DND-41 (cell line): ENCODE data around the gene IL1B.
"Not testable (repeated sequence)": the region's sequence is repeated elsewhere in the genome, so short reads cannot be mapped to it uniquely, and the experiment has no call there.

Source experiments
- ATAC-seq: fragments of 200-7000 bp; cut with Tn5 transposase; 3 replicates; pipeline ENCODE4 v1.9.1; 2021; ENCODE audit warnings: low read depth; ENCODE audit not compliant: insufficient read depth
- DNase-seq: peaks from one replicate; pipeline ENCODE4 v3.0.0-alpha.2; 2020
- H2AFZ ChIP-seq: 2 replicates; pipeline ENCODE4 v1.6.0; 2012; ENCODE audit warnings: low read depth, low read length
- H3K27ac ChIP-seq: 2 replicates; pipeline ENCODE4 v1.5.1; 2012; ENCODE audit warnings: low read length, inconsistent platforms
- H3K27me3 ChIP-seq: fragments of 200-600 bp; sonication (generic); 2 replicates; pipeline ENCODE4 v1.6.0; 2012; ENCODE audit warnings: low read length, mild to moderate bottlenecking, inconsistent platforms; ENCODE audit not compliant: insufficient read depth, poor library complexity
- H3K36me3 ChIP-seq: 2 replicates; pipeline ENCODE4 v1.5.1; 2012; ENCODE audit warnings: low read length, inconsistent platforms; ENCODE audit not compliant: insufficient read depth
- H3K4me1 ChIP-seq: 2 replicates; pipeline ENCODE4 v1.5.1; 2012; ENCODE audit warnings: mild to moderate bottlenecking, low read length; ENCODE audit not compliant: insufficient read depth
- H3K4me2 ChIP-seq: 2 replicates; pipeline ENCODE4 v1.6.0; 2012; ENCODE audit warnings: mild to moderate bottlenecking, moderate library complexity, low read length, inconsistent platforms; ENCODE audit not compliant: insufficient read depth
- H3K4me3 ChIP-seq, 2 experiments: fragments of 200-600 bp in 1 of 2; shearing (Covaris generic) in 1 of 2; 2 replicates each; pipeline ENCODE4 v1.5.1; 2012 to 2016; ENCODE audit warnings: inconsistent platforms in 2 of 2, low read length in 2 of 2, mild to moderate bottlenecking in 2 of 2, low read depth in 1 of 2, moderate library complexity in 1 of 2
- H3K79me2 ChIP-seq: 2 replicates; pipeline ENCODE4 v1.6.0; 2012; ENCODE audit warnings: low read length, inconsistent platforms; ENCODE audit not compliant: insufficient read depth
- H3K9ac ChIP-seq: 2 replicates; pipeline ENCODE4 v1.6.0; 2012; ENCODE audit warnings: low read depth, mild to moderate bottlenecking, inconsistent platforms, low read length, moderate library complexity
- H3K9me3 ChIP-seq: 2 replicates; pipeline ENCODE4 v1.5.1; 2012; ENCODE audit warnings: low read length, moderate library complexity, mild to moderate bottlenecking, inconsistent platforms; ENCODE audit not compliant: insufficient read depth, severe bottlenecking
- H4K20me1 ChIP-seq: 2 replicates; pipeline ENCODE4 v1.6.0; 2012; ENCODE audit warnings: low read length; ENCODE audit not compliant: insufficient read depth
- CTCF ChIP-seq: IDR thresholded peaks from 2 replicates; pipeline ENCODE4 v1.5.1; 2012; ENCODE audit warnings: borderline replicate concordance, low read length, moderate library complexity, mild to moderate bottlenecking; ENCODE audit not compliant: poor library complexity, severe bottlenecking; ENCODE audit errors: extremely low read depth
- EZH2 ChIP-seq: IDR thresholded peaks from 3 replicates; pipeline ENCODE4 v1.6.1; 2012; ENCODE audit warnings: borderline replicate concordance, low read depth, mild to moderate bottlenecking, moderate library complexity, low read length, inconsistent platforms; ENCODE audit not compliant: severe bottlenecking

IL1B gene

GRCh38 chr2:112835061-112835501 is 1.5 kb downstream of the IL1B start:
- H3K9me3 ChIP-seq: no peaks in the 10 kb centered on the region
- no peak overlapping the region for H3K9ac ChIP-seq
- no peaks in the 10 kb centered on the region for H4K20me1 ChIP-seq
- no peak overlapping the region for H3K4me2 ChIP-seq
- no peak overlapping the region for H3K27ac ChIP-seq
- no peaks in the 10 kb centered on the region for H3K4me1 ChIP-seq
- TF ChIP-seq CTCF (no peak), EZH2 (no peak)
- H3K36me3 ChIP-seq: no peaks in the 10 kb centered on the region
- H3K27me3 ChIP-seq: no peaks in the 10 kb centered on the region
- no peak for ATAC-seq
- no peak for DNase-seq
- H3K4me3 ChIP-seq: no peak overlapping the region
- H3K79me2 ChIP-seq: no peaks in the 10 kb centered on the region
- no peak overlapping the region for H2AFZ ChIP-seq

DNA sequence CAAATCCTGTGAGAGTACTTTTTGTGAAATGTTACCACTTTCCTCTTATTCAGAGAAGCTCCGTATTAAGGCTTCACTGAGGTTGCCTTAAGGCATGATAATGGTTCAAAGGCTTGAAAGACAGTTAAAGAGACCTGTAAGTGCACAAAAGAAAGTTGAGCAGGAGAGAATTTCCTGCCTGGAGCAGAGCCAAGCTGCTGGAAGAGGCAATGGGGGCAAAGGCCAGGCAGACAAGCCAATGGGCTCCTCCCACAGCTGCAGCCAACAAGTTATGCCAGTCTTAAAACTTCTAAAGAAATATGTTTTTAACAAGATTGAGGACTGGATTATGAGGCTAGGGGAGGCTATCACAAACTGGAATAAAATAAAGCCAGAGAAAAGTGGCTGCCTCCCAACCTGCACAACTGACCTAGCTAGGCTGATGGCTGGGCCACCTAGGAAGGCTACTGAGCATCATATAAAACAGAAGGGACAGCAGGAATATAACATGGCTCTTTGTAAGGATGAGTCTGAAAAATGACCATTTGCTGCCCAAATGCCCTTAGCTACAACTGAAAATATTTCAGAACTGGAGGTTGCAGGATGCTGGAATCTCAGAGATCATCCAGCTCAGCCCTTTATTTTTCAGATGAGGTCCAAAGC is 2.1 kb downstream of the IL1B start:
- H3K4me2 ChIP-seq: no peak overlapping the region
- DNase-seq (no peak), ATAC-seq (no peak)
- no peak overlapping the region for H2AFZ ChIP-seq
- no peaks in the 10 kb centered on the region for H3K36me3 ChIP-seq
- TF ChIP-seq CTCF: no peak
- no peak for TF ChIP-seq EZH2
- H3K4me1 ChIP-seq: no peaks in the 10 kb centered on the region
- no peak overlapping the region for H3K4me3 ChIP-seq
- no peaks in the 10 kb centered on the region for H3K27me3 ChIP-seq
- H3K9ac ChIP-seq: no peak overlapping the region
- H3K9me3 ChIP-seq: no peaks in the 10 kb centered on the region
- H3K79me2 ChIP-seq: no peaks in the 10 kb centered on the region
- no peak overlapping the region for H3K27ac ChIP-seq
- no peaks in the 10 kb centered on the region for H4K20me1 ChIP-seq

DNA sequence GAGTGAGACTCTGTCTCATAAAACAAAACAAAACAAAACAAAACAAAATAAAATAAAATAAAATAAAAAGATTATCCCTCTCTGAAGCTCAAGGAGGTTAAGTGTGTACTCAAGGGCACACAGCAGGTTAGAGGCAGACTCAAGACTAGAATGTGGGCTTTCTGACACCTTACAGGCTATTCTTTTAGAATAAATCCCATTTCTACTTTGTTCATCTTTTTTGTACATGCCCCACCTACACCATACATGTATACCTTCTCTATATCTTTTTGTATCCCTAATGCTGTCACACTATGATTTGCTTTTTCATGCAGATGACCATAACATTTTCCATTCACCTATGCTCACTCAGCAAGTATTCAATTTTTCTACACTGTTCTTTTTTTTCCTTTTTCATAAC is 2.6 kb downstream of the IL1B start:
- no peak for ATAC-seq
- H3K79me2 ChIP-seq: no peaks in the 10 kb centered on the region

DNA sequence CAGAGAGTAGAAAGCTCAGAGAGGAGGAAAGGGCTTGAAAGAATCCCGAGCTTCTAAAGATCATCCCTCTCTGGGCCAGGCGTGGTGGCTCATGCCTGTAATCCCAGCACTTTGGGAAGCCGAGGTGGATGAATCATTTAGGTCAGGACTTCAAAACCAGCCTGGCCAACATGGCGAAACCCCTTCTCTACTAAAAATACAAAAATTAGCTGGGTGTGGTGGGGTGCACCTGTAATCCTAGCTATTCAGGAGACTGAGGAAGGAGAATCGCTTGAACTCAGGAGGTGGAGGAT is 3.0 kb downstream of the IL1B start:
- H3K4me1 ChIP-seq, H3K36me3 ChIP-seq, H2AFZ ChIP-seq, H4K20me1 ChIP-seq, H3K27ac ChIP-seq, H3K9ac ChIP-seq, DNase-seq, ATAC-seq, H3K4me3 ChIP-seq, H3K9me3 ChIP-seq, H3K27me3 ChIP-seq, H3K79me2 ChIP-seq, H3K4me2 ChIP-seq: not testable (repeated sequence)

More for the DNA sequence above, 2.6 kb downstream of the IL1B start:
- Histone ChIP-seq H3K27me3 (no peaks in the 10 kb centered on the region), H3K9ac (no peak overlapping the region), H3K27ac (no peak overlapping the region), H2AFZ (no peak overlapping the region), H3K9me3 (no peaks in the 10 kb centered on the region), H4K20me1 (no peaks in the 10 kb centered on the region), H3K36me3 (no peaks in the 10 kb centered on the region), H3K4me3 (no peak overlapping the region), H3K4me2 (no peak overlapping the region), H3K4me1 (no peaks in the 10 kb centered on the region)
- no peak for DNase-seq
- TF ChIP-seq CTCF (no peak), EZH2 (no peak)
